NCI-H2196 treated with DMSO at 0.1 percent for 48 hours (cell line): ENCODE results near the gene CDKL1.

ENCODE experiments used
- DNase-seq: peaks from one replicate; lab custom pipeline; 2025; ENCODE audit not compliant: unreplicated experiment; lab: John Stamatoyannopoulos, UW

Gene CDKL1

GRCh38 chr14:50396631-50397389 lies at the start of gene CDKL1:
Gene CDKL1 (minus strand): TSS chr14:50396881. CDS start chr14:50395868, 1,013 bp downstream.
- DNase-seq = no peak

GRCh38 chr14:50434528-50434927 lies 37.8 kb upstream of the CDKL1 start:
- no peak for DNase-seq

- no peak for DNase-seq
These were observed 35.5 kb upstream of the CDKL1 start for GRCh38 chr14:50432131-50432530.

GRCh38 chr14:50425816-50426215 lies 29.1 kb upstream of the CDKL1 start:
- DNase-seq = no peak

- DNase-seq = no peak
These were observed 28.4 kb upstream of the CDKL1 start for GRCh38 chr14:50425105-50425504.

- no peak for DNase-seq
These were observed 26.8 kb upstream of the CDKL1 start for GRCh38 chr14:50423529-50423928.

- no peak for DNase-seq
These were observed 24.8 kb upstream of the CDKL1 start for GRCh38 chr14:50421499-50421898.

GRCh38 chr14:50417853-50418252 lies 21.2 kb upstream of the CDKL1 start:
- no peak for DNase-seq

GRCh38 chr14:50410921-50411320 lies 14.2 kb upstream of the CDKL1 start:
- no peak for DNase-seq

GRCh38 chr14:50410071-50410470 lies 13.4 kb upstream of the CDKL1 start:
- no peak for DNase-seq

- DNase-seq = no peak
These were observed 10.6 kb upstream of the CDKL1 start for GRCh38 chr14:50407111-50407812.

- DNase-seq = peak; percentile 15
These were observed 6.7 kb upstream of the CDKL1 start for GRCh38 chr14:50403419-50403818.

- no peak for DNase-seq
These were observed 6.3 kb upstream of the CDKL1 start for GRCh38 chr14:50402965-50403364.

GRCh38 chr14:50400461-50400860 lies 3.8 kb upstream of the CDKL1 start:
- DNase-seq = no peak

- DNase-seq = no peak
These were observed 2.8 kb upstream of the CDKL1 start for GRCh38 chr14:50399251-50400032.

GRCh38 chr14:50398189-50398580 lies 1.5 kb upstream of the CDKL1 start:
- no peak for DNase-seq

- DNase-seq = no peak
These were observed 908 bp upstream of the CDKL1 start for GRCh38 chr14:50397390-50398188.

GRCh38 chr14:50395448-50395847 lies 1.2 kb downstream of the CDKL1 start:
- no peak for DNase-seq

- no peak for DNase-seq
These were observed 2.0 kb downstream of the CDKL1 start for GRCh38 chr14:50394713-50395112.

- no peak for DNase-seq
These were observed 6.8 kb downstream of the CDKL1 start for GRCh38 chr14:50389668-50390441.
